NT2/D1 (cell line): Measurements from ENCODE around the gene IL19.

Experiments
- DNase-seq: peaks from one replicate; pipeline ENCODE4 v3.0.0-alpha.2; 2011; ENCODE audit warnings: low read depth, low spot score
- H3K27me3 ChIP-seq: 2 replicates; pipeline ENCODE4 v1.6.0; 2011; ENCODE audit warnings: mild to moderate bottlenecking; ENCODE audit not compliant: insufficient read length, insufficient read depth
- H3K36me3 ChIP-seq: 2 replicates; pipeline ENCODE4 v1.6.1; 2011; ENCODE audit warnings: mild to moderate bottlenecking, low read length, mixed read lengths; ENCODE audit not compliant: insufficient read depth, insufficient read length
- H3K4me1 ChIP-seq: 2 replicates; pipeline ENCODE4 v1.5.1; 2011; ENCODE audit not compliant: insufficient read depth, insufficient read length
- H3K4me3 ChIP-seq: 2 replicates; pipeline ENCODE4 v1.5.1; 2011; ENCODE audit warnings: low read depth; ENCODE audit not compliant: insufficient read length
- H3K9ac ChIP-seq: 2 replicates; pipeline ENCODE4 v1.6.0; 2011; ENCODE audit warnings: low read depth; ENCODE audit not compliant: insufficient read length
- H3K9me3 ChIP-seq: 2 replicates; pipeline ENCODE4 v1.5.1; 2011; ENCODE audit warnings: mild to moderate bottlenecking, low read length; ENCODE audit not compliant: insufficient read depth
- SUZ12 ChIP-seq: IDR thresholded peaks from 2 replicates; pipeline ENCODE4 v1.6.1; 2011; ENCODE audit not compliant: insufficient read length, insufficient read depth; ENCODE audit errors: extremely low read depth
- YY1 ChIP-seq: IDR thresholded peaks from 2 replicates; pipeline ENCODE4 v1.6.1; 2011; ENCODE audit not compliant: insufficient read length, insufficient read depth
- ZNF274 ChIP-seq: IDR thresholded peaks from 2 replicates; pipeline ENCODE4 v1.6.1; 2011; ENCODE audit warnings: mild to moderate bottlenecking, low read depth, low read length

IL19 gene

DNA sequence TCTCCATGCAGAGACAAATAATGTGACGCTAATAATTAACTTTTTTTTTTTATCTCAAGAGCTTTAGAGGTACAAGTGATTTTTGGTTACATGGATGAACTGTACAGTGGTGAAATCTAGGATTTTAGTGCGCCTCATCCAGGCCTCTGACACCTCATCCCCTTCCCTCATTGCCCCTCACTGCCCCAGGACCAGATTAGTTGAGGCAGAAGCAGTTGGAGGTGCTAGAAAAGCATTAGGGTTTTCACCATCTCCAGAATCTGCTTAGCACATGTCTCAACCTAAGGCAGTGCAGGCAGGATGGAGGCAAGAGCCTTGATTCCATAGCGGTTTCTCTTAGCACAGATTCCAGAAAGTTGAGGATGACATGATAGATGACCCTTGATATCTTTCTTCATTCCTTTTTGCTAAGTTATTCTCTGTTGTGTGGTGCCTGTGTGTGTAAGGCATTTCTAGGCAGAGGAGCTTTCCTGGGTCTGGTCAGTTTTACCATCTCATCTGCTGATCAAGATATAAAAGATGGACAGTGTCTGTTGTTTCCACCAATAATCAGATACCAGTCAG lies 18.0 kb downstream of the IL19 start:
- no peak overlapping the region for H3K4me3 ChIP-seq
- H3K9ac ChIP-seq = no peak overlapping the region
- H3K36me3 ChIP-seq = no peaks in the 10 kb centered on the region
- TF ChIP-seq YY1 (no peak), ZNF274 (no peak), SUZ12 (no peak)
- no peaks in the 10 kb centered on the region for H3K4me1 ChIP-seq
- no peak for DNase-seq
- H3K9me3 ChIP-seq = no peaks in the 10 kb centered on the region
- no peaks in the 10 kb centered on the region for H3K27me3 ChIP-seq

DNA sequence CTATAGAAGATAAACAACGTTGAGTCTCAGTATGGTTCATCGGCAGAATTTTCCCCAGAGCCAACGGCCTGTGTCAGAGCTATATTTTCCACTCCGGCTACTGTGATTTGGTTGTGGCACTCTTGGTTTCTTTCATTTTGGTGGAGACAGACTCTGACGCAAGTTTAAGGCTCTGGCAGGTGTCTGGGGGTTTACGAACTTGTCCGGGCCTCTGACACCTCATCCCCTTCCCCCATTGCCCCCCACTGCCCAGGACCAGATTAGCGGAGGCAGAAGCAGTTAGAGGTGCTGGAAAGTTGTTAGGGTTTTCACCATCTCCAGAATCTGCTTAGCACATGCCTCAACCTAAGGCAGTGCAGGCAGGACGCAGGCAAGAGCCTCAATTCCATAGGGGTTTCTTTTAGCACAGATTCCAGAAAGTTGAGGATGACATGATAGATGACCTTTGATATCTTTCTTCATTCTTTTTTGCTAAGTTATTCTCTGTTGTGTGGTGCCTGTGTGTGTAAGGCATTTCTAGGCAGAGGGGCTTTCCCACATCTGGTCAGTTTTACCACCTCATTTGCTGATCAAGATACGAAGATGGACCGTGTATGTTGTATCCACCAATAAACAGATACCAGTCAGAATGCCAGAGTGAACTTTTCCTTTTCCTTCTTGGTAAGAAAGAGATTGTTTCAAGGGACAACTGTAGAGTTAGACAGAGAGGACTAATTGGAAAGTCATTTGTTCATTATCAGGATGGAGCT lies 20.1 kb downstream of the IL19 start:
- Histone ChIP-seq H3K4me1 (no peaks in the 10 kb centered on the region), H3K27me3 (no peaks in the 10 kb centered on the region), H3K4me3 (no peak overlapping the region), H3K9ac (no peak overlapping the region), H3K36me3 (no peaks in the 10 kb centered on the region), H3K9me3 (no peaks in the 10 kb centered on the region)
- TF ChIP-seq ZNF274 (no peak), YY1 (no peak), SUZ12 (no peak)
- DNase-seq = no peak

DNA sequence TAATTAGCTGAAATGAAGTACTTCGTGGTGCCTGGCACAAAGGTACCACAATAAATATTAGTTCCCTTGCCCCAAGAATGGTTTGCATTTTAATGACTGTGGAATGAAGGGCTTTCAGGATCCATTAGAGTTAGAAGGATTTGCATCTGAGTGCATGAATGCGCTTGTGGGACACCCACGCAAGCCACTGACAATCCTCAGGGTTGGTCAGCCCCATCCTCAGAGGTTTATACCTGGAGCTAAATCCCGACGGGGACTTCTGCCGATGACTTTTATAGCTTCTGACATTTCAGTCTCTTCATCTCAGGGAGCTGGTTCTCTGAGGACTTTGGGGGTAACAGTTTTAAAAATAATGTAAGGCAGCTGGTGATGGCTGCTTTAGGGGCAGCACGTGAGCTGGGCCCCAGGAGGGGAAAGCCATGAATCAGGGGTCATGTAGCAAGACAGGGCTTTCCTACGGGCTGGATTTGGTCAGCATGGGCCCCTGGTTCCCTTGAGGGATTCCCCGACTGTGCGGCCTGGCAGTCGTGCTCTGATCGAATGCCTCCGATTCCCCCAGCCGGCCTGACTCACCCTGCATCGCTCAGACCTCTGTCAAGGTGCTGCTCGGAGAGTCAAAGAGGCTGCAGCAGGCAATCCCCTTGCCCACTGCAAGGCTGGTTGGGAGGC lies 22.5 kb downstream of the IL19 start:
- H3K4me1 ChIP-seq = no peaks in the 10 kb centered on the region
- TF ChIP-seq SUZ12 (no peak), YY1 (no peak)
- H3K4me3 ChIP-seq = no peak overlapping the region
- no peaks in the 10 kb centered on the region for H3K36me3 ChIP-seq
- H3K27me3 ChIP-seq = no peaks in the 10 kb centered on the region
- no peaks in the 10 kb centered on the region for H3K9me3 ChIP-seq
- no peak for DNase-seq
- H3K9ac ChIP-seq = no peak overlapping the region

DNA sequence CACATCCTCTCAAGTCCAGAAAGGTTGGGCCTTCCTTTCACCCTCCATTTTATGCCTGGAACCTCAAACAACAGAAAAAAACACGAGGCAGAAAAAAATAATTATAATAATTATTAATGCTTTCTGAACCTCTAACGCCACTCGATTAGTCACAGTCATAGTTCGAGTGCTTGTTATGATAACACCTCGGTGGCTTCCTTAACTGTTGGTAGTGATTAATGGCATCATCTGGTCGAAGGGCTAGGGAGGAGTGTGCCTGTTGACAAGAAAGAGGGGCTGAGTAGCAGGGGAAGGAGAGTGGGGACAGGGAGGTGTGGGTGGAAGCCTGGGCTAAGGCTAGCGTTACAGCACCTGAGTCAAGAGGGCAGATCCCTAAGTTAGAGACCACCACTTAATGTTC lies 23.0 kb downstream of the IL19 start:
- Histone ChIP-seq H3K9ac (no peak overlapping the region), H3K36me3 (no peaks in the 10 kb centered on the region), H3K27me3 (no peaks in the 10 kb centered on the region), H3K4me3 (no peak overlapping the region), H3K9me3 (no peaks in the 10 kb centered on the region), H3K4me1 (no peaks in the 10 kb centered on the region)
- TF ChIP-seq YY1 (no peak), SUZ12 (no peak), ZNF274 (no peak)
- no peak for DNase-seq

DNA sequence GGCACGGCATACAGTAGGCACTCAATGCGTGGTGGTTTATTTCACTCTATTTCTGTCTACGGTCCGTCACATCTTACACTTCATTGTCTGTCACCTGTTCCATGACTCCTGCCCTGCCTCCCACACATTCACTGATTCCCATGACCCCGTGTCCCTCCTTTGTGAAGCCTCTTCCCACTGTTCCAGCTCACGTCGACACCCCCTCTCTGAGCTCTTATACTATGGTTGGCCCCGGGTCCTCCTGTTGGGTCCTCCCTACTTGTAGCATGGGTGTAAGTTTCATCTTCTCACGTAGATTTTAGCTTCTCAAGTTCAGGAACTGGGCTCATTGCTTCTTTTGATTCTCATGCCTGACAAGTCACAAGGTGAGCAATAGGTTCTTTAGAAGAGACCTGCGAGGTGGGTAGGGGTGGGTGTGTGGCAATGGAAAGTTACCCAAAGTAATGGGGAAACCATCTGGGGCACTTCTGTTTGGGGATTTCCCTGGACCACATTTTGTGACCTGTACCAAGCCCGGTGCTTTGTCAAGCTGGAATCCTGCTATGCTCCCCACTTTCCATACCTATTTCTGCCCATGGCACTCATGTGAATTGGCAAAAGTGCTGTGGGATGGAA lies 23.8 kb downstream of the IL19 start:
- no peaks in the 10 kb centered on the region for H3K9me3 ChIP-seq
- H3K36me3 ChIP-seq = no peaks in the 10 kb centered on the region
- no peaks in the 10 kb centered on the region for H3K4me1 ChIP-seq
- no peak for DNase-seq
- H3K27me3 ChIP-seq = no peaks in the 10 kb centered on the region
- TF ChIP-seq SUZ12 (no peak), YY1 (no peak), ZNF274 (no peak)
- H3K4me3 ChIP-seq = no peak overlapping the region
- H3K9ac ChIP-seq = no peak overlapping the region

DNA sequence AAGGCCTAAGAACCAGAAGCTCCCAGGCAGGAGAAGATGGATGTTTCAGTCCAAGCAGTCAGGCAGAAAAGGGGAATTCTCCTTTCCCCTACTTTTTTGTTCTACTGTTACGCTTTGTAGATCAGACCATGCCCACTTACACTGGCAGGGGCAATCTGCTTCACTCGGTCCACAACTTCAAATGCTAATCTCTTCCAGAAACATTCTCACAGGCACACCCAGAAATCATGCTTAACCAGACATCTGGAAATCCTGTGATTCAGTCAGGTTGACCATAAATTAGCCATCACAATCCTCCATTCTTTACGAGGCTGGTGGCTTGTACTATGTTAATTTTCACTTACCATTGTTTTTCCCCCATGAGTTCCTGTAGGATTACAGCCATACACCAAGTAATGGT lies 25.5 kb downstream of the IL19 start:
- no peaks in the 10 kb centered on the region for H3K36me3 ChIP-seq
- H3K27me3 ChIP-seq = no peaks in the 10 kb centered on the region
- DNase-seq = no peak
- H3K9ac ChIP-seq = no peak overlapping the region
- H3K4me3 ChIP-seq = no peak overlapping the region
- H3K9me3 ChIP-seq = no peaks in the 10 kb centered on the region
- TF ChIP-seq YY1 (no peak), SUZ12 (no peak), ZNF274 (no peak)
- no peaks in the 10 kb centered on the region for H3K4me1 ChIP-seq

DNA sequence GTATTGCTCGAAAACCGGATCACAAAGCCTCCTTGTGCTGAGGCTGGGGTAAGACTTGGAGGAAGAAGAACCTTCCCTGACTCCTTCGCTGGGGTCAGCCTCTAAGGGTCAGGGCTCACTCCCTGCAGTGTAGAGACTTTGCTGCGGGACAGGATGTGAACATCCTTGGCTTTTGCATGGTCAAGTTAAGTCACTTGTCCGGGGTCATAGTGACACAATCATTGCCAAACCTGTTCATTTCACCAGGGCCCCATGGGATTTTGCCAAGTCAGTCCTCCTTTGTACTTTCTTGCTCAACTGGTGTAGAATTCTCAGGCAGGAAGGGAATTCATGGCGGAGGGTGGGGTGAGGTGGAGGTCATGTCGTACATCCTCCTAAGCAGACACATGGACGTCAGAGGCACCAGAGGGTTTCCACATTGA lies 26.4 kb downstream of the IL19 start:
- no peaks in the 10 kb centered on the region for H3K27me3 ChIP-seq
- no peak for DNase-seq

More for the DNA sequence above, 26.4 kb downstream of the IL19 start:
- TF ChIP-seq ZNF274 = no peak
- TF ChIP-seq SUZ12 = no peak
- TF ChIP-seq YY1 = no peak
- H3K36me3 ChIP-seq = no peaks in the 10 kb centered on the region
- H3K9ac ChIP-seq = no peak overlapping the region
- H3K4me3 ChIP-seq = no peak overlapping the region
- no peaks in the 10 kb centered on the region for H3K9me3 ChIP-seq
- H3K4me1 ChIP-seq = no peaks in the 10 kb centered on the region
